Muscle layer of duodenum (tissue), 2 donors: ENCODE results near the gene VDAC1.

ENCODE experiments used
- H3K27ac ChIP-seq: one replicate; pipeline ENCODE4 v1.7.0; 2013; ENCODE audit warnings: mild to moderate bottlenecking, low read length
- H3K27me3 ChIP-seq: one replicate; pipeline ENCODE4 v1.7.0; 2013; ENCODE audit warnings: low read depth, mild to moderate bottlenecking, control low read depth, low read length
- H3K36me3 ChIP-seq, 2 donors: one replicate each; pipeline ENCODE4 v1.7.0; 2013; ENCODE audit warnings: low read length in 2 of 2, control low read depth in 1 of 2, mild to moderate bottlenecking in 1 of 2; ENCODE audit not compliant: insufficient read depth in 2 of 2, control insufficient read depth in 1 of 2
- H3K4me1 ChIP-seq, 2 donors: one replicate each; pipeline ENCODE4 v1.7.0; 2013; ENCODE audit warnings: low read length in 2 of 2, mild to moderate bottlenecking in 2 of 2, control low read depth in 1 of 2, moderate library complexity in 1 of 2; ENCODE audit not compliant: insufficient read depth in 2 of 2, control insufficient read depth in 1 of 2
- H3K4me3 ChIP-seq, 2 donors: one replicate each; pipeline ENCODE4 v1.7.0; 2013; ENCODE audit warnings: low read length in 2 of 2, low read depth in 1 of 2, mild to moderate bottlenecking in 1 of 2
- H3K9me3 ChIP-seq, 2 donors: one replicate each; pipeline ENCODE4 v1.7.0; 2013; ENCODE audit warnings: low read length in 2 of 2, control low read depth in 1 of 2, mild to moderate bottlenecking in 1 of 2; ENCODE audit not compliant: control insufficient read depth in 1 of 2
- donor health status: healthy.

The VDAC1 gene

GRCh38 chr5:134004626-134005416, at the start of gene VDAC1:
Gene VDAC1 (minus strand): TSS chr5:134004975. CDS start chr5:133993012, 11,963 bp downstream.
- Histone ChIP-seq H3K27ac (peak within 1 kb of the TSS; percentile 97), H3K9me3 (no peaks in the 10 kb centered on the region), H3K4me1 (peaks cover 18 to 44% of the 10 kb centered on the region in 2 donors), H3K36me3 (peaks cover 2 to 17% of the 10 kb centered on the region in 2 donors), H3K4me3 (peak within 1 kb of the TSS; percentile 68 to 80), H3K27me3 (no peaks in the 10 kb centered on the region)

- Histone ChIP-seq H3K4me1 (no peaks in the 10 kb centered on the region), H3K27me3 (no peaks in the 10 kb centered on the region), H3K36me3 (no peaks in the 10 kb centered on the region), H3K4me3 (no peak overlapping the region), H3K9me3 (no peaks in the 10 kb centered on the region), H3K27ac (peak overlapping the region; percentile 4)
Observed at GRCh38 chr5:134053840-134054338, 49.1 kb upstream of the VDAC1 start.

GRCh38 chr5:134053314-134053839, 48.6 kb upstream of the VDAC1 start:
- Histone ChIP-seq H3K27ac (peak overlapping the region; percentile 4), H3K27me3 (no peaks in the 10 kb centered on the region), H3K9me3 (no peaks in the 10 kb centered on the region)

GRCh38 chr5:134051305-134051704, 46.5 kb upstream of the VDAC1 start:
- no peaks in the 10 kb centered on the region for H3K9me3 ChIP-seq
- H3K4me3 ChIP-seq = no peak overlapping the region
- H3K27ac ChIP-seq = no peak overlapping the region
- H3K36me3 ChIP-seq = no peaks in the 10 kb centered on the region
- H3K27me3 ChIP-seq = no peaks in the 10 kb centered on the region
- no peaks in the 10 kb centered on the region for H3K4me1 ChIP-seq

More at GRCh38 chr5:134053314-134053839, 48.6 kb upstream of the VDAC1 start:
- H3K4me3 ChIP-seq = no peak overlapping the region
- no peaks in the 10 kb centered on the region for H3K36me3 ChIP-seq
- no peaks in the 10 kb centered on the region for H3K4me1 ChIP-seq

GRCh38 chr5:134048864-134049263, 44.1 kb upstream of the VDAC1 start:
- no peak overlapping the region for H3K27ac ChIP-seq
- H3K9me3 ChIP-seq = no peaks in the 10 kb centered on the region
- H3K4me3 ChIP-seq = no peak overlapping the region
- no peaks in the 10 kb centered on the region for H3K27me3 ChIP-seq
- no peaks in the 10 kb centered on the region for H3K36me3 ChIP-seq
- H3K4me1 ChIP-seq = no peaks in the 10 kb centered on the region

- no peaks in the 10 kb centered on the region for H3K4me1 ChIP-seq
- H3K4me3 ChIP-seq = no peak overlapping the region
- H3K27me3 ChIP-seq = no peaks in the 10 kb centered on the region
- no peak overlapping the region for H3K27ac ChIP-seq
- no peaks in the 10 kb centered on the region for H3K36me3 ChIP-seq
- H3K9me3 ChIP-seq = no peaks in the 10 kb centered on the region
Observed at GRCh38 chr5:134047687-134048056, 42.9 kb upstream of the VDAC1 start.

GRCh38 chr5:134046801-134047686, 42.3 kb upstream of the VDAC1 start:
- no peak overlapping the region for H3K27ac ChIP-seq
- H3K9me3 ChIP-seq = no peaks in the 10 kb centered on the region
- no peaks in the 10 kb centered on the region for H3K4me1 ChIP-seq
- no peaks in the 10 kb centered on the region for H3K27me3 ChIP-seq
- H3K4me3 ChIP-seq = no peak overlapping the region
- no peaks in the 10 kb centered on the region for H3K36me3 ChIP-seq

GRCh38 chr5:134046330-134046729, 41.6 kb upstream of the VDAC1 start:
- Histone ChIP-seq H3K9me3 (no peaks in the 10 kb centered on the region), H3K27me3 (no peaks in the 10 kb centered on the region), H3K4me3 (no peak overlapping the region), H3K36me3 (no peaks in the 10 kb centered on the region), H3K4me1 (no peaks in the 10 kb centered on the region), H3K27ac (no peak overlapping the region)

- H3K27me3 ChIP-seq = no peaks in the 10 kb centered on the region
- H3K27ac ChIP-seq = no peak overlapping the region
- H3K4me1 ChIP-seq = no peaks in the 10 kb centered on the region
- no peaks in the 10 kb centered on the region for H3K9me3 ChIP-seq
- no peak overlapping the region for H3K4me3 ChIP-seq
- no peaks in the 10 kb centered on the region for H3K36me3 ChIP-seq
Observed at GRCh38 chr5:134043793-134044792, 39.3 kb upstream of the VDAC1 start.

GRCh38 chr5:134041570-134042411, 37.0 kb upstream of the VDAC1 start:
- Histone ChIP-seq H3K4me1 (no peaks in the 10 kb centered on the region), H3K36me3 (no peaks in the 10 kb centered on the region), H3K4me3 (no peak overlapping the region), H3K27me3 (no peaks in the 10 kb centered on the region), H3K9me3 (no peaks in the 10 kb centered on the region), H3K27ac (no peak overlapping the region)
